Breast epithelium (tissue), 4 donors: ENCODE results near the gene SERPINA12. TPM values are rescaled to one million over a fixed set of nuclear protein-coding genes. Genes with fewer than 3 reads are reported as not detected.

Experiments used
- DNase-seq, 2 donors: peaks; one replicate each; pipeline ENCODE4 v3.0.0-alpha.2; 2019; ENCODE audit warnings: low spot score in 2 of 2
- H3K27ac ChIP-seq, 2 donors: fragments of 200-600 bp; sonication (generic) in 1 of 2; one replicate each; pipeline ENCODE4 v1.5.1; 2016 to 2019; ENCODE audit warnings: mild to moderate bottlenecking in 1 of 2
- H3K27me3 ChIP-seq, 2 donors: fragments of 200-600 bp; sonication (generic) in 1 of 2; one replicate each; pipeline versions ENCODE4 v1.5.1 to v1.6.0; 2017 to 2019; ENCODE audit warnings: control low read depth in 1 of 2, mild to moderate bottlenecking in 1 of 2
- H3K36me3 ChIP-seq: fragments of 200-600 bp; one replicate; pipeline ENCODE4 v1.5.1; 2019
- H3K4me1 ChIP-seq, 2 donors: fragments of 200-600 bp; sonication (generic); one replicate each; pipeline ENCODE4 v1.5.1; 2016 to 2019; ENCODE audit warnings: control low read depth in 1 of 2
- H3K4me3 ChIP-seq, 3 donors: fragments of 200-600 bp; sonication (generic); 1 replicate in 2 of 3; 2 replicates in 1 of 3; pipeline ENCODE4 v1.5.1; 2016 to 2019; ENCODE audit warnings: mild to moderate bottlenecking in 3 of 3, moderate library complexity in 2 of 3
- H3K9me3 ChIP-seq, 2 donors: fragments of 200-600 bp; sonication (generic) in 1 of 2; one replicate each; pipeline ENCODE4 v1.5.1; 2016 to 2019; ENCODE audit warnings: control low read depth in 1 of 2
- POLR2A ChIP-seq: fragments of 450-650 bp; IDR thresholded peaks from one replicate; pipeline ENCODE4 v1.6.1; 2016; ENCODE audit warnings: antibody characterized with exemption, mild to moderate bottlenecking, moderate library complexity
- POLR2AphosphoS5 ChIP-seq, 3 donors: sonication (generic); formaldehyde crosslinking; IDR thresholded peaks; one replicate each; pipeline ENCODE4 v1.6.1; 2017; ENCODE audit warnings: antibody characterized with exemption in 3 of 3
- intact Hi-C: fragments of 100-400 bp; cut with DNase I; formaldehyde crosslinking; loops from one replicate; pipeline ENCODE4 v1.15.1; 2023; ENCODE audit warnings: low total_unique reads
- total RNA-seq, 3 donors: library from RNA; depleted of rRNA; stranded (reverse); fragments of >200 nt; gene quantifications; one replicate each; pipeline ENCODE4 v1.1.0, GENCODE V29; 2016
- TF ChIP-seq, protein P1 (sequence below), 3 donors: fragments of 450-650 bp; IDR thresholded peaks; one replicate each; pipeline ENCODE4 v1.5.1; 2016 to 2017; ENCODE audit warnings: antibody characterized with exemption in 3 of 3, mild to moderate bottlenecking in 3 of 3, moderate library complexity in 3 of 3

Gene SERPINA12
- total RNA-seq, 3 donors from 2014 or later, result not detected

DNA sequence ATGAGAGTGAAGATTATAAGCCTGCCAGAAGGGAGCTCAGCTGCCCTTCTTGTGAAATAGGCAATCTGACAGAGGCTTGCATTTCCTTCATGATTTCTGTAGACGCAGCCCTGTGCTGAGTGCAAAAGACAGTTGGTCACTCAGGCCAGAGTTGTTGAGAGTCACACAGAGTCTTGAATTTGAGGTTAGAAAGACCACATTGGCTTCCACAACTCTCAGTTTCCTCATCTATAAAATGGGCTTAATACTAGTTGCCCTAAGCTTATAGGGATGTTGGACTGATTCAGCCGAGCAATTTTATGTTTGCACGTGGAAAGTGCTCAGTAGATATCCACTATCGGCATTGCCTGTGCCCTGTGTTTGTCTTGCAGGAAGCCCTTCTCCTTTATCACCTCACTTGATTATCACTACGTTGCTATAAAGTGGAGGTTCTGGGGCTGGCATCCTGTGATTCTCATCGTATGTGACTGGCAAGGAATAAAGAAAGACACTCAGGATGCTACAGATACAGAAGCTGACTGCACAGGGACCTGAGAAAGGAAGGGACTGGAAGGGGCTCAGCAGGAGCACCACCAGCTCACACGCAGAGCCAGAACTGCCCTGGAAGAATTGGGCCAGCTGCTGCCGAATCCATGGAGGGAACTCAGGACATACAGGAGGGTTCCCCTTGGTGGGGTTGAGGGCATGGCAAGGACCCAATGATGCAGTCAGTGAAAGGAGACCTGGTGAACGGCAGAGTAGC is 32.1 kb upstream of the SERPINA12 start:
- Histone ChIP-seq H3K27ac (no peak overlapping the region), H3K4me1 (no peaks in the 10 kb centered on the region), H3K36me3 (no peaks in the 10 kb centered on the region), H3K27me3 (no peaks in the 10 kb centered on the region), H3K4me3 (no peak overlapping the region), H3K9me3 (peaks cover 0 to 2% of the 10 kb centered on the region in 2 donors)
- DNase-seq, result no peak
- no peak for TF ChIP-seq POLR2A
- TF ChIP-seq POLR2AphosphoS5 (IDR thresholded peaks at IDR 0.05), result no peak
- TF ChIP-seq, protein P1, sequence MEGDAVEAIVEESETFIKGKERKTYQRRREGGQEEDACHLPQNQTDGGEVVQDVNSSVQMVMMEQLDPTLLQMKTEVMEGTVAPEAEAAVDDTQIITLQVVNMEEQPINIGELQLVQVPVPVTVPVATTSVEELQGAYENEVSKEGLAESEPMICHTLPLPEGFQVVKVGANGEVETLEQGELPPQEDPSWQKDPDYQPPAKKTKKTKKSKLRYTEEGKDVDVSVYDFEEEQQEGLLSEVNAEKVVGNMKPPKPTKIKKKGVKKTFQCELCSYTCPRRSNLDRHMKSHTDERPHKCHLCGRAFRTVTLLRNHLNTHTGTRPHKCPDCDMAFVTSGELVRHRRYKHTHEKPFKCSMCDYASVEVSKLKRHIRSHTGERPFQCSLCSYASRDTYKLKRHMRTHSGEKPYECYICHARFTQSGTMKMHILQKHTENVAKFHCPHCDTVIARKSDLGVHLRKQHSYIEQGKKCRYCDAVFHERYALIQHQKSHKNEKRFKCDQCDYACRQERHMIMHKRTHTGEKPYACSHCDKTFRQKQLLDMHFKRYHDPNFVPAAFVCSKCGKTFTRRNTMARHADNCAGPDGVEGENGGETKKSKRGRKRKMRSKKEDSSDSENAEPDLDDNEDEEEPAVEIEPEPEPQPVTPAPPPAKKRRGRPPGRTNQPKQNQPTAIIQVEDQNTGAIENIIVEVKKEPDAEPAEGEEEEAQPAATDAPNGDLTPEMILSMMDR (IDR thresholded peaks at IDR 0.05), result no peak
- intact Hi-C loops, result no loop called here

DNA sequence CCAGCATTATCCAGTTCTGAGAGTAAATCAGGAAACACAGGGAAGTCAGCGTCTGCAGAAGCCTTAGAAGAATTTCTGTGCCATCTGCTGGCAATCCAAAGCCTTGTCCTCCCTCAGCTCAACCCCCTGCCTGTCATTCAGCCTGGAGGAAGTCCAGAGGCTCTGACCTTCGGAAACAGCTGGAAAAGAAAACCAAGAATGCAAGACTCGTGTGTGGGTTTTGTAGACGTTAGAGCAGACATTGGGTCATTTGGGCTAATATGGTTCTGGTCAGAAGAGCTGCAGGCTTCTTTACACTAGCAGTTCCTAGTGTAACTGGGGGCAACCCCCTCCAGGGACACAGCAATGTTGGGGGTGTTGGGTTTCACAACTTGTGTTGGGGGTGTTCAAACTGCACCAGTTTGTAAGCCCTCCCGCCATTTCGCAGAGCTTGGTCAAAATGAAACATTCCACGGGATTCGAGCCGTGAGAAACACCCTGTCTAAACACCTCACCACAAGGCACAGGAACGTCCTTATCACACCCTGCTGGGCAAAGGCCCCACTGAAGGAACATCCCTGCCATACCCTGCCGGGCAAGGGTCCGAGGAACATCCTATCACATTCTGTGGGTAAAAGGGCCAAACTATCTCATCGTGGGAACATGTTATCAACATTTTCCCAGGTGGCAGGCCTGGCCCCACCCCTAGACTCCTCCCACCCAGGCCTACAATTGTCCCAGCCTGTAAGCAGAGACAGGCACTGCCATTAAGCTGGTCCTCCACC is 30.9 kb upstream of the SERPINA12 start:
- H3K36me3 ChIP-seq, result no peaks in the 10 kb centered on the region
- intact Hi-C loops, result no loop called here
- no peak overlapping the region for H3K27ac ChIP-seq
- H3K4me3 ChIP-seq, result no peak overlapping the region
- H3K4me1 ChIP-seq, result no peaks in the 10 kb centered on the region
- no peaks in the 10 kb centered on the region for H3K27me3 ChIP-seq
- no peak for DNase-seq
- H3K9me3 ChIP-seq, result no peaks in the 10 kb centered on the region
- TF ChIP-seq, protein P1 (IDR thresholded peaks at IDR 0.05), result no peak
- TF ChIP-seq POLR2AphosphoS5 (IDR thresholded peaks at IDR 0.05) (no peak), POLR2A (no peak)

DNA sequence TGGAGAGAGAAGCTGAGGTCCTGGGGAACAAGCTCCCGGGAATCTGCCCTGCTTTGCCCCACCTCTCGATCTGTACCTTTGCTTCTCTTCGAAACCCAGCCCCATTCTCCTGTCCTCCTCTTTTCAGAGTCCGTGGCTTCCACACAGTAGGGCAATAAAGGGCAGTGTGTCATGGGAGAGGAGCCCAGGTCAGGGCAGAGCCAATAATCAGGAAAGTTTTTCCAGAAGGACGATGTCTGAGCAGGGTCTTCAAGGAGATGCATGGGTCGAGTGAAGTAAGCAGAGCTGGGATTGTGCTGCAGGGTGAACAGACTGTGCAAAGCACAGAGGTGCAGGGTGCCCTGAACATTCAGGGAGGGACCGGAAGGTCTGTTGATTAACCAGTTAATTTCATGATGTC is 29.9 kb upstream of the SERPINA12 start:
- no peak for DNase-seq
- H3K9me3 ChIP-seq, result no peaks in the 10 kb centered on the region
- no peak overlapping the region for H3K4me3 ChIP-seq
- TF ChIP-seq, protein P1 (IDR thresholded peaks at IDR 0.05), result no peak
- no peak for TF ChIP-seq POLR2AphosphoS5 (IDR thresholded peaks at IDR 0.05)
- no peak for TF ChIP-seq POLR2A
- no peaks in the 10 kb centered on the region for H3K36me3 ChIP-seq
- H3K4me1 ChIP-seq, result no peaks in the 10 kb centered on the region
- no peaks in the 10 kb centered on the region for H3K27me3 ChIP-seq
- H3K27ac ChIP-seq, result no peak overlapping the region
- intact Hi-C loops, result no loop called here

DNA sequence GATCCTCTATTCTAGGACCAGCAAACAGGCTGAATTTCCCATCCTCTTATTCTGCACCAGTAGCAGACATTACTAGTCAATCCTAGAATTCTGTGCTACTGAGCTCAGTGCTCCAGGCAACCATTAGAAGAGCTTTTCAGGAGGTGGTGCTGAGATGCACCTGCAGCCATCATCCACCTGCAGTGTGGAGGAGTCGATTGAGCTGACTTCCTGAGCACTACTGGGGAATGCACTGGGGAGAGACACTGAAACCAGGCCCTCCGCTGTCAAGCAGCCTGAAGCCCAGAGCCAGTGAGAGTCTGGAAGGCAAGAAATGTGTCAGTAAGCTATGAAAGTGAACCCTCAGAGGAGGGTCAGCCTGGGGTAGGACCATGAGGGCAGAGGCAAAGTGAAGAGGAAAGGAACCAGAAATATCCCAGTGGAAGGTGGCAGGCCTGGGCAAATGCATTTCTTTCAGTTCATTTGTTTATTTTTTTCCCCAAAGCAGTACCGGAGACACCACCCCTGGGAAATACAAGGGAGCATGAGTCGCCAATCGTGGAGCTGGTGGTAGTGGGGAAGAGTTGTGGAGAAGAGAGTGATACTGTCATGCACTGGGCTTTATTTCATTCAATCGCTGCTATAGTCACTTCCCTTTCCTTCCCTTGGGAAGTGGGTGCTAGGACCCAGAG is 28.9 kb upstream of the SERPINA12 start:
- intact Hi-C loops, result no loop called here
- no peaks in the 10 kb centered on the region for H3K4me1 ChIP-seq
- no peaks in the 10 kb centered on the region for H3K27me3 ChIP-seq
- no peak for DNase-seq
- no peak overlapping the region for H3K27ac ChIP-seq
- H3K9me3 ChIP-seq, result no peaks in the 10 kb centered on the region
- H3K4me3 ChIP-seq, result no peak overlapping the region
- TF ChIP-seq POLR2AphosphoS5 (IDR thresholded peaks at IDR 0.05) (no peak), POLR2A (no peak)
- no peaks in the 10 kb centered on the region for H3K36me3 ChIP-seq

DNA sequence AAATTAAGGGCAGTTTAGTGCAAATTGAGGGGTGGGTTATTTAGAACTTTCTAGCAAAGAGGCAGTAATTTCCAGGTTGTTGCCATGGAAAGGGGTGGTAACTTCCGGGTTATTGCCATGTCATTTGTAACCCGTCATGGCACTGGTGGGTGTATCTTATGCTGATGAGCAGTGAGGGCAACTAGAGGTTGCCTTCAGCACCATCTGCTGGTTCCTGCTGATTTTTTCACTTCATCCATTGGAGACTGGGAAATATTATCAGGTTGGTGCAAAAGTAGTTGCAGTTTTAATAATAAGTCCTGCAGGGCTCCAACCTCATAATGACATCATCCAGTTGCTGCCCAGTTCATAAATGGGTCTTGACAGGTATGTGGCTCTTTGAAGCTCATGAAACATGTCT is 27.6 kb upstream of the SERPINA12 start:
- no peak for TF ChIP-seq POLR2A
- TF ChIP-seq, protein P1 (IDR thresholded peaks at IDR 0.05), result no peak
- TF ChIP-seq POLR2AphosphoS5 (IDR thresholded peaks at IDR 0.05), result no peak
- no peak for DNase-seq
- Histone ChIP-seq H3K4me3 (no peak overlapping the region), H3K27ac (no peak overlapping the region), H3K27me3 (no peaks in the 10 kb centered on the region), H3K4me1 (no peaks in the 10 kb centered on the region), H3K9me3 (no peaks in the 10 kb centered on the region), H3K36me3 (no peaks in the 10 kb centered on the region)
- intact Hi-C loops, result no loop called here
